ENCODE data around the gene SLC5A4. TPM values are rescaled to one million over a fixed set of nuclear protein-coding genes. Genes with fewer than 3 reads are reported as not detected.

Gene SLC5A4
- total and polyA plus RNA-seq, 9 donors: 0.33 to 1.3 (median 0.56) TPM; not detected in 3

DNA sequence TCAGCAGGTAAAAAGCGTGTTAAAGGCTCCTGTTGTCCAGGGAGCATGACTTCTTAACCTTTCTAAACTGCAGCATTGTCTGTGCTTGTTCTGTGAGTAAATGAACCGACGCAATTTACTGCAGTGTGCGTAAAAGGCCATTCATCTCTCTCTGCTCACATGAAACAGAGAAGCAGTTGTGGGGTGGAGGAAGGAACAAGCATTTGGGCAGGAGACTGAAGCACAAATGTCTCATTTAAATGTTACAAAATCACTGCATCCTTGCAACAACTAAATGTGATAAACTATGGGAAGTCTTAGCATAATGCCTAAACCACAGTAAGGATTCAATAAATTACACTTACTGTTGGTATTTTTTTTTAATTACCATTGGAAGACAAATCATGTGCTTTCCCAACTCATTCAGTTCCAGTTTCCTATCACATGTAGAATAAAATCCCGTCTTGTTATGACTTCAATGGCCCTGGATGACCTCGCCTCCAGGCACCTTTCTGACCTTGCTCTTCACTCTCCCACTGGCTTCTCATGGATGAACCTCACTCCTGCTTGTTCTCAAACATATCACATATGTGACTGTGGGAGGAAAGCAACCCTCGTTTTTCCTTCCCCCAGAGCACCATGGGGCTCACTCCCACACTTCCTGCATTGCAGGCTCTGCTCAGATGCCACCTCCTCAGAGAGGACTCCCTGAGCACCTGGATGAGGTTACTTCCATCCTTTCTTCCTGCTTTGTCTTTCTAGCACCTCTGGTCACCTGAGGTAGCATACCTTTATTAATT lies 28.6 kb downstream of the SLC5A4 start:
- no peak for DNase-seq
- WGBS, 3 donors: 37 to 40% (median 37%) methylated on average over 7 of the region's 7 CpGs
- no peak overlapping the region for H3K4me3 ChIP-seq
- TF ChIP-seq POLR2A (IDR thresholded peaks at IDR 0.05): no peak
- no peak overlapping the region for H3K27ac ChIP-seq
- intact Hi-C loops (cut with DNase I): loop anchor here in 1 of 4 donors (2.0 kb wide), 1 partner anchor 14 kb away; no protein-coding TSS in a partner anchor
- no peaks in the 10 kb centered on the region for H3K27me3 ChIP-seq
- H3K9me3 ChIP-seq: no peaks in the 10 kb centered on the region
- H3K4me1 ChIP-seq (ENCODE audit: insufficient read depth): no peaks in the 10 kb centered on the region
- no peaks in the 10 kb centered on the region for H3K36me3 ChIP-seq

DNA sequence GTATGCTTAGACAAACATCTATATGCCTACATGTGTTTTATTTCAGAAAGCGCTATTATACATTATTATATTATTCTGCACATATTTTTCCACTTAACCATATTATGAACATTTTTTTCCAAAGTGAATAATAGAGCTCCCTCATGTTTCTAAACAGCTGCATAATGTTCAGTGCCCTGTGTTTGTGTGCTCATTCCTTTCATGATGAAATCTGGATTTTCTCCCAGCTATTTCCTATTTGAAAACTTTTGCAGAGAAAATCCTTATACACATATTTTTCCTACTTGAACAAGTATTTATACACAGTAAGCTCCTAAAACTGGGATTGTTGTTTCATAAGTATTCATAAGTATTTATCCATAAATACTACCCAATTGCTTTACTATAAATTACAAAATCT lies 32.2 kb downstream of the SLC5A4 start:
- WGBS, 3 donors: 43 to 67% (median 49%) methylated on average over 1 of the region's 1 CpG
- no peaks in the 10 kb centered on the region for H3K4me1 ChIP-seq (ENCODE audit: insufficient read depth)
- no peaks in the 10 kb centered on the region for H3K27me3 ChIP-seq
- no peak overlapping the region for H3K4me3 ChIP-seq
- no peak overlapping the region for H3K27ac ChIP-seq
- TF ChIP-seq, protein P1, sequence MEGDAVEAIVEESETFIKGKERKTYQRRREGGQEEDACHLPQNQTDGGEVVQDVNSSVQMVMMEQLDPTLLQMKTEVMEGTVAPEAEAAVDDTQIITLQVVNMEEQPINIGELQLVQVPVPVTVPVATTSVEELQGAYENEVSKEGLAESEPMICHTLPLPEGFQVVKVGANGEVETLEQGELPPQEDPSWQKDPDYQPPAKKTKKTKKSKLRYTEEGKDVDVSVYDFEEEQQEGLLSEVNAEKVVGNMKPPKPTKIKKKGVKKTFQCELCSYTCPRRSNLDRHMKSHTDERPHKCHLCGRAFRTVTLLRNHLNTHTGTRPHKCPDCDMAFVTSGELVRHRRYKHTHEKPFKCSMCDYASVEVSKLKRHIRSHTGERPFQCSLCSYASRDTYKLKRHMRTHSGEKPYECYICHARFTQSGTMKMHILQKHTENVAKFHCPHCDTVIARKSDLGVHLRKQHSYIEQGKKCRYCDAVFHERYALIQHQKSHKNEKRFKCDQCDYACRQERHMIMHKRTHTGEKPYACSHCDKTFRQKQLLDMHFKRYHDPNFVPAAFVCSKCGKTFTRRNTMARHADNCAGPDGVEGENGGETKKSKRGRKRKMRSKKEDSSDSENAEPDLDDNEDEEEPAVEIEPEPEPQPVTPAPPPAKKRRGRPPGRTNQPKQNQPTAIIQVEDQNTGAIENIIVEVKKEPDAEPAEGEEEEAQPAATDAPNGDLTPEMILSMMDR (IDR thresholded peaks at IDR 0.05): no peak
- TF ChIP-seq POLR2A (IDR thresholded peaks at IDR 0.05) (no peak), EP300 (IDR thresholded peaks at IDR 0.05) (no peak)
- DNase-seq: no peak
- no peaks in the 10 kb centered on the region for H3K36me3 ChIP-seq
- intact Hi-C loops (cut with DNase I): no loop called here
- no peaks in the 10 kb centered on the region for H3K9me3 ChIP-seq

DNA sequence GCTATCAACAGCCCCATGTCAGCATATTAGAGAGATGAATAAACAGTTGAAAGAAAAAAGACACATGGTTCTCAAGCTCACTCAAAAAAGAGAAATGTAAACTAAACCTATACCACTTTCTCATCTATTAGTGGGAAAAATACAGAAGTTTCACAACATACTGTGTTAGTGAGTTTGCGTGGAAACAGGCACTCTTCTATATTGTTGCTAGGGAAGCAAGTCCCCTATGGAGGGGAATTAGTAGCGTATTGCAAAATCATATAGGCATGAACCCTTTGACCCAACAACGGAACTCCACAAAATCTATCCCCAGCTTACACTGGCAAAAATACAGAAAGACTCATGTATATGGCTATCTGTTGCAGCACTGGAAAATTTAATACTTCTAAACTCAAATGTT lies 36.1 kb downstream of the SLC5A4 start:
- no peaks in the 10 kb centered on the region for H3K9me3 ChIP-seq
- DNase-seq: no peak
- TF ChIP-seq POLR2A (IDR thresholded peaks at IDR 0.05) (no peak), EP300 (IDR thresholded peaks at IDR 0.05) (no peak)
- TF ChIP-seq, protein P1 (IDR thresholded peaks at IDR 0.05): no peak
- intact Hi-C loops (cut with DNase I): no loop called here
- H3K4me1 ChIP-seq (ENCODE audit: insufficient read depth): no peaks in the 10 kb centered on the region
- WGBS, 3 donors: 90 to 91% (median 91%) methylated on average over 3 of the region's 3 CpGs
- H3K27ac ChIP-seq: no peak overlapping the region
- no peaks in the 10 kb centered on the region for H3K27me3 ChIP-seq
- H3K36me3 ChIP-seq: no peaks in the 10 kb centered on the region
- H3K4me3 ChIP-seq: no peak overlapping the region

DNA sequence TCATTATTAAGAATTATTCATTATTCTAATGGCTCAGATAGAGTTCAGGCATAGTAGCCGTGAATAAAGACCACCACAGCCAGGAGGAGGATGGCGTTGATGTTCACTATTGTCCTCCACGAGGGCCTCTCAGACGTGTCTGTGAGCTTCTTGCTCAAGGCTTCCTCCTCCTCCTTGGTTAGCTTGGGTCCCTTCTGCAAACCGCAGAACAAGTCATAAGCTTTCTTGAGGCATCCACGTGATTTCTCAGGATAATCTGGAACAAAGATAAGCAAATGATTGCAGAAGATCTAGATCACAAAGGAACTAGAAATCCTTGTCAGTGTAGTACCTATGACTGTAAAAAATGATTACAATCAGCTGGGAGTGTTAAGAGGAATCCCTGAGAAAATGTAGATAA lies 36.7 kb downstream of the SLC5A4 start:
- TF ChIP-seq POLR2A (IDR thresholded peaks at IDR 0.05): no peak
- TF ChIP-seq, protein P1 (IDR thresholded peaks at IDR 0.05): no peak
- TF ChIP-seq EP300 (IDR thresholded peaks at IDR 0.05): no peak
- Histone ChIP-seq H3K4me3 (no peak overlapping the region), H3K27ac (no peak overlapping the region), H3K36me3 (no peaks in the 10 kb centered on the region), H3K27me3 (no peaks in the 10 kb centered on the region), H3K9me3 (no peaks in the 10 kb centered on the region), H3K4me1 (ENCODE audit: insufficient read depth) (no peaks in the 10 kb centered on the region)
- no peak for DNase-seq
- 76 to 83% (median 81%) methylated on average over 6 of the region's 6 CpGs for WGBS, 3 donors
- intact Hi-C loops (cut with DNase I): no loop called here

DNA sequence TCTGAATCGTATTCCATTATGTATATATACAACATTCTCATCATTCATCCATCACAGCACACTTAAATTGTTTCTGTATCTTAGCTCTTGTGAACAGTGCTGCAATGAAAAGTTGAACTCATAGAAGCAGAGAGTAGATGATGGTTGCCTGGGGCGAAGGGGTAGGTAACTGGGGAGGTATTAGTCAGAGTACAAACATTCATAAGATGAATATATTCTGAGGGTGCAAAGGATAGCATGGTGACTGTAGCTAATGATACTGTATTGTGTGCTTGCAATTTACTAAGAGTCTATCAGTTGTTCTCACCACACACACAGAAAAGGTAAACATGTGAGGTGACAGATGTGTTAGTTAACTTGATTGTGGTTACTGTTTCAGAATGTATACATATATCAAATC lies 37.7 kb downstream of the SLC5A4 start:
- intact Hi-C loops (cut with DNase I): no loop called here
- Histone ChIP-seq H3K4me3 (no peak overlapping the region), H3K27ac (no peak overlapping the region), H3K36me3 (no peaks in the 10 kb centered on the region), H3K9me3 (no peaks in the 10 kb centered on the region), H3K4me1 (ENCODE audit: insufficient read depth) (no peaks in the 10 kb centered on the region), H3K27me3 (no peaks in the 10 kb centered on the region)
- 88 to 89% (median 88%) methylated on average over 2 of the region's 2 CpGs for WGBS, 3 donors
- no peak for DNase-seq
- no peak for TF ChIP-seq POLR2A (IDR thresholded peaks at IDR 0.05)
- TF ChIP-seq, protein P1 (IDR thresholded peaks at IDR 0.05): no peak

Measured in ovary (tissue), 9 donors.